K562 (cell line): Measurements from ENCODE around the gene SNX17. TPM values are rescaled to one million over a fixed set of nuclear protein-coding genes. Genes with fewer than 3 reads are reported as not detected.

ENCODE experiments used
- ATF7 ChIP-seq: fragments of 450-650 bp; IDR thresholded peaks from 2 replicates; pipeline ENCODE4 v1.7.1; 2014; ENCODE audit warnings: mild to moderate bottlenecking, moderate library complexity
- CAMTA2 ChIP-seq: fragments of 250-450 bp; sonication (Bioruptor Pico); conservative IDR thresholded peaks from 2 replicates; pipeline ENCODE4 v1.5.1; 2022
- CBX5 ChIP-seq: IDR thresholded peaks from 2 replicates; pipeline ENCODE4 v1.6.1; 2014; ENCODE audit warnings: low read depth, borderline replicate concordance
- EGR1 ChIP-seq: fragments of 450-650 bp; conservative IDR thresholded peaks from 2 replicates; pipeline ENCODE4 v1.6.1; 2017; ENCODE audit warnings: mild to moderate bottlenecking
- ESRRA ChIP-seq: fragments of 450-650 bp; IDR thresholded peaks from 2 replicates; pipeline ENCODE4 v1.6.1; 2014; ENCODE audit warnings: low read depth, mild to moderate bottlenecking, moderate library complexity, borderline replicate concordance
- HCFC1 ChIP-seq: IDR thresholded peaks from 2 replicates; pipeline ENCODE4 v1.6.1; 2012; ENCODE audit warnings: low read depth, low read length, improper control_type of control experiment
- HMG20B ChIP-seq: fragments of 250-450 bp; sonication (Bioruptor Pico); IDR thresholded peaks from 2 replicates; pipeline ENCODE4 v1.5.0; 2021; ENCODE audit warnings: mild to moderate bottlenecking
- JUNB ChIP-seq: fragments of 450-650 bp; formaldehyde crosslinking; conservative IDR thresholded peaks from 2 replicates; pipeline ENCODE4 v1.4.0; 2020; ENCODE audit warnings: mild to moderate bottlenecking
- MXI1 ChIP-seq: IDR thresholded peaks from 2 replicates; pipeline ENCODE4 v1.6.1; 2011; ENCODE audit warnings: low read depth, mild to moderate bottlenecking, improper control_type of control experiment, low read length
- RCOR1 ChIP-seq, 2 experiments: IDR thresholded peaks; 2 replicates each; pipeline ENCODE4 v1.6.1; 2012; ENCODE audit warnings: low read depth in 2 of 2, low read length in 2 of 2, borderline replicate concordance in 1 of 2, improper control_type of control experiment in 1 of 2
- RHOXF2B ChIP-seq: fragments of 250-450 bp; sonication (Bioruptor Pico); conservative IDR thresholded peaks from 2 replicates; pipeline ENCODE4 v1.5.1; 2021
- SIX5 ChIP-seq, 2 experiments: IDR thresholded peaks; 2 replicates each; pipeline ENCODE4 v1.6.1; 2011; ENCODE audit warnings: low read length in 2 of 2, borderline replicate concordance in 1 of 2, low read depth in 1 of 2, mild to moderate bottlenecking in 1 of 2, moderate library complexity in 1 of 2; ENCODE audit not compliant: insufficient read depth in 1 of 2
- STAT5B ChIP-seq: fragments of 250-450 bp; sonication (Bioruptor Pico); IDR thresholded peaks from 2 replicates; pipeline ENCODE4 v1.8.0; 2021; ENCODE audit warnings: mild to moderate bottlenecking, inconsistent platforms
- TEAD4 ChIP-seq, 2 experiments: sonication (generic) in 1 of 2; formaldehyde crosslinking in 1 of 2; IDR thresholded peaks; 2 replicates each; pipeline versions ENCODE4 v1.6.1 to v1.8.0; 2012 to 2022; ENCODE audit warnings: borderline replicate concordance in 1 of 2, inconsistent platforms in 1 of 2, low read length in 1 of 2, mild to moderate bottlenecking in 1 of 2, missing genetic modification reagents in 1 of 2
- ZBTB9 ChIP-seq: fragments of 450-650 bp; formaldehyde crosslinking; IDR thresholded peaks from 2 replicates; pipeline ENCODE4 v1.4.0; 2020; ENCODE audit warnings: mild to moderate bottlenecking, moderate library complexity
- ZC3H11A ChIP-seq: IDR thresholded peaks from 2 replicates; pipeline ENCODE4 v1.6.1; 2012; ENCODE audit warnings: low read depth, low read length, improper control_type of control experiment
- ZC3H4 ChIP-seq: sonication (generic); formaldehyde crosslinking; IDR thresholded peaks from 2 replicates; pipeline ENCODE4 v1.9.0; 2021; ENCODE audit warnings: missing genetic modification reagents, borderline replicate concordance
- ZNF12 ChIP-seq: sonication (generic); formaldehyde crosslinking; IDR thresholded peaks from 2 replicates; pipeline ENCODE4 v1.4.0; 2020; ENCODE audit warnings: mild to moderate bottlenecking, missing genetic modification reagents
- ZNF24 ChIP-seq: fragments of 450-650 bp; IDR thresholded peaks from 2 replicates; pipeline ENCODE4 v1.6.1; 2016
- ZNF561 ChIP-seq: fragments of 450-650 bp; formaldehyde crosslinking; conservative IDR thresholded peaks from 2 replicates; pipeline ENCODE4 v1.4.0; 2020; ENCODE audit warnings: mild to moderate bottlenecking, moderate library complexity
- polyA plus RNA-seq, 8 experiments: library from polyadenylated mRNA; depleted of rRNA in 4 of 8; stranded (reverse) in 5 of 8; unstranded in 3 of 8; fragments of >200 nt; fragmentation: Nextera tagmentation in 2 of 8; fragmentation: Illumina TruSeq in 1 of 8; extraction: Ambion mirVana in 2 of 8; extraction: Trizol in 1 of 8; gene quantifications; 2 replicates each; pipeline versions ENCODE4 v1.2.1 to v1.2.3, GENCODE V29; 2011 to 2014; ENCODE audit warnings: inconsistent platforms in 1 of 8, missing spikeins in 1 of 8
- total RNA-seq, 7 experiments: library from RNA; depleted of rRNA in 6 of 7; stranded (reverse); fragments of >200 nt in 6 of 7; fragmentation: Illumina TruSeq in 2 of 7; extraction: Trizol in 2 of 7; gene quantifications; 2 replicates each; pipeline versions ENCODE4 v1.2.1 to v1.2.3, GENCODE V29; 2011 to 2021; ENCODE audit warnings: low replicate concordance in 1 of 7

SNX17 gene
- total and polyA plus RNA-seq, 9 of the 15 experiments (the other 6 are each of a cell fraction or from before 2014, with no cell fraction given), result 3.0 to 75.7 (median 54.6) TPM

DNA sequence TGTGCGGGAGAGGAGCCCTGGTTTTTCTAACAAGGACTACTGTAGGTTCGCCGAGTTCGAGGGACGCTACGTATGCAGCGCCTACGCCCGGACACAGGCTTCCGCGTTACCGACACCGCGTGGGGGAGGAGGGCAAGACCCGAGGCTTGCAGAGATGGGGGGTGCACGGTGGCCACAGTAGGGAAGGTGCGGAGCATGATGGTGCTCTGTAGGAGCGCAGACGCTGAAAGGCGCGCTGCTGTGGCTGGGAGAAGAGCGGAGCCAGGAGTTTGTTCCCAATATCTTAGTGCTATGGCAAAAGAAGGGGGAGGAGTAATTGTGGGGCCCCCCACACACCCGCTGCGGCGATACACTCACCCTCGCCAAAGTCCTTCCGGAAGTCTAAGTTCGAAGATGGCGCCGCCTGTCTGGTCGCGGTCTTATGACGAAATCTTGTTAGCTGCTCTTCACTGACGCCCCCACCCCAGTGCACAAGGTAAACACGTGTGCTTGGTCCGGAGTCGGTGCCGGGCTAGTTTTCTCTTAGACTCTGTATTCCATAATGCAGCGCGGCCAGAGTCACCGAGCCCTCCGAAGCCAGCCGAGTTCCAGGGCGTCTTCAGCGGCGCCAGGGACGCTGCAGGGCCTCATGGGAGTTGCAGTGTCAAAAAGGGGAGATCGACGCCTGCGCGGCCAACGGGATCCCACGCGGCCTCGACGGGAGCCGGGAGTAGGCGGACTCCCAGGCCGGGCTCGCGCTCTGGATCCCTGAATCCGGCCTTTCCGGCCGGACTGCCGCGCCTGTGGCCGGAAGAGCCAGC is 13.8 kb upstream of the SNX17 start, which contains the start of gene GTF3C2 (continued):
- peak; percentile 91 for TF ChIP-seq MXI1
- 0 out of 2 replicates have a peak, but pooled peaks have one; percentile 3 for TF ChIP-seq TEAD4 (IDR thresholded peaks at IDR 0.05; ENCODE audit: low read length)
- TF ChIP-seq TEAD4 (CRISPR knock-in tag; IDR thresholded peaks at IDR 0.05; ENCODE audit: borderline replicate concordance), result no peak
- no peak for TF ChIP-seq RCOR1 (IDR thresholded peaks at IDR 0.05; ENCODE audit: borderline replicate concordance in 1 of 2, low read depth in 2 of 2, low read length in 2 of 2)
- TF ChIP-seq ZNF561, result no peak
- TF ChIP-seq HMG20B (CRISPR knock-in tag), result no peak
- TF ChIP-seq SIX5 (IDR thresholded peaks at IDR 0.05; ENCODE audit: borderline replicate concordance in 1 of 2, insufficient read depth in 1 of 2, low read depth in 1 of 2, low read length in 2 of 2), result peak; percentile 58 to 60; a peak in 3 of 4 replicates
- no peak for TF ChIP-seq CBX5
- TF ChIP-seq ZNF24, result peak; percentile 8; the same call in 1 of the 2 replicates
- TF ChIP-seq ESRRA, result peak; percentile 34; the same call in 1 of the 2 replicates
- TF ChIP-seq CAMTA2 (CRISPR knock-in tag), result no peak
- no peak for TF ChIP-seq STAT5B (CRISPR knock-in tag)
- no peak for TF ChIP-seq ZNF12 (CRISPR knock-in tag)
- no peak for TF ChIP-seq ZBTB9 (CRISPR knock-in tag)
- TF ChIP-seq ATF7, result peak; percentile 96
- TF ChIP-seq EGR1, result peak; percentile 67
- no peak for TF ChIP-seq ZC3H11A
- peak; percentile 89 for TF ChIP-seq HCFC1
- no peak for TF ChIP-seq JUNB (CRISPR knock-in tag)
- no peak for TF ChIP-seq RHOXF2B (CRISPR knock-in tag)
- TF ChIP-seq ZC3H4 (CRISPR knock-in tag), result peak; percentile 73; the same call in 1 of the 2 replicates
